Caco-2 (cell line): Measurements from ENCODE around the gene ZBED5. TPM values are rescaled to one million over a fixed set of nuclear protein-coding genes. Genes with fewer than 3 reads are reported as not detected.

ENCODE experiments used
- BruUV-seq: library from RNA; stranded (reverse); fragments of 400-500 nt; replicated peaks from 2 replicates; lab custom pipeline; 2021; lab: Mats Ljungman, UMichigan
- CTCF ChIA-PET: fragments of 300-600 bp; sonication (Branson Sonifier 250); formaldehyde crosslinking; loops from one replicate; lab custom pipeline; 2022; ENCODE audit warnings: antibody characterized with exemption; lab: Charles Lee
- POLR2A ChIA-PET: fragments of 300-600 bp; sonication (Branson Sonifier 250); formaldehyde crosslinking; loops from one replicate; lab custom pipeline; 2022; ENCODE audit warnings: antibody characterized with exemption; lab: Charles Lee
- DNase-seq, 2 experiments: peaks; one replicate each; pipeline versions ENCODE4 v3.0.0 to v3.0.0-alpha.2; 2020 to 2022
- H3K27me3 ChIP-seq: replicated peaks from 2 replicates; pipeline ENCODE4 v1.6.0; 2011; ENCODE audit warnings: low read length; ENCODE audit not compliant: control insufficient read depth, insufficient read depth
- H3K36me3 ChIP-seq: 2 replicates; pipeline ENCODE4 v1.5.1; 2011; ENCODE audit warnings: low read length; ENCODE audit not compliant: control insufficient read depth, insufficient read depth
- H3K4me1 ChIP-seq: fragments of 250-450 bp; sonication (Bioruptor Pico); 2 replicates; pipeline ENCODE4 v1.5.1; 2020; ENCODE audit warnings: mild to moderate bottlenecking
- H3K4me3 ChIP-seq: 2 replicates; pipeline ENCODE4 v1.5.1; 2011; ENCODE audit warnings: low read depth, mild to moderate bottlenecking, control low read depth, low read length
- H3K9me3 ChIP-seq: fragments of 250-450 bp; sonication (Bioruptor Pico); 2 replicates; pipeline ENCODE4 v1.5.1; 2020; ENCODE audit warnings: mild to moderate bottlenecking, moderate library complexity
- H3K27ac Mint-ChIP-seq: one replicate; pipeline ENCODE4 v1.8.0; 2022; ENCODE audit warnings: mixed read lengths; ENCODE audit not compliant: unreplicated experiment
- H3K27me3 Mint-ChIP-seq: one replicate; pipeline ENCODE4 v1.8.0; 2022; ENCODE audit warnings: mixed read lengths; ENCODE audit not compliant: insufficient read depth, unreplicated experiment
- H3K36me3 Mint-ChIP-seq: one replicate; pipeline ENCODE4 v1.8.0; 2022; ENCODE audit warnings: mild to moderate bottlenecking, mixed read lengths; ENCODE audit not compliant: insufficient read depth, unreplicated experiment
- H3K4me1 Mint-ChIP-seq: one replicate; pipeline ENCODE4 v1.8.0; 2022; ENCODE audit warnings: low read depth, mixed read lengths; ENCODE audit not compliant: unreplicated experiment
- H3K4me3 Mint-ChIP-seq: one replicate; pipeline ENCODE4 v1.8.0; 2022; ENCODE audit warnings: mild to moderate bottlenecking, moderate library complexity, mixed read lengths; ENCODE audit not compliant: unreplicated experiment
- H3K9me3 Mint-ChIP-seq: one replicate; pipeline ENCODE4 v1.8.0; 2022; ENCODE audit warnings: mixed read lengths; ENCODE audit not compliant: unreplicated experiment
- intact Hi-C: fragments of 100-400 bp; cut with micrococcal nuclease; formaldehyde crosslinking; loops from one replicate; pipeline ENCODE4 v1.10.0; 2022; ENCODE audit not compliant: unreplicated experiment
- total RNA-seq: library from RNA; stranded (reverse); gene quantifications from 2 replicates; pipeline ENCODE4 v1.2.3, GENCODE V29; 2022
- TF ChIP-seq, protein P1 (sequence below), 2 experiments: fragments of 200-600 bp in 1 of 2; IDR thresholded peaks; 1 replicate in 1 of 2; 2 replicates in 1 of 2; pipeline versions ENCODE4 v1.5.1 to v1.8.0; 2011 to 2022; ENCODE audit warnings: antibody characterized with exemption in 1 of 2, control low read depth in 1 of 2, inconsistent platforms in 1 of 2, low read depth in 1 of 2, low read length in 1 of 2, mild to moderate bottlenecking in 1 of 2, moderate library complexity in 1 of 2; ENCODE audit not compliant: insufficient read depth in 1 of 2, severe bottlenecking in 1 of 2, unreplicated experiment in 1 of 2

ZBED5 gene
- total RNA-seq, 1 experiment from 2014 or later, result 53.2 TPM

DNA sequence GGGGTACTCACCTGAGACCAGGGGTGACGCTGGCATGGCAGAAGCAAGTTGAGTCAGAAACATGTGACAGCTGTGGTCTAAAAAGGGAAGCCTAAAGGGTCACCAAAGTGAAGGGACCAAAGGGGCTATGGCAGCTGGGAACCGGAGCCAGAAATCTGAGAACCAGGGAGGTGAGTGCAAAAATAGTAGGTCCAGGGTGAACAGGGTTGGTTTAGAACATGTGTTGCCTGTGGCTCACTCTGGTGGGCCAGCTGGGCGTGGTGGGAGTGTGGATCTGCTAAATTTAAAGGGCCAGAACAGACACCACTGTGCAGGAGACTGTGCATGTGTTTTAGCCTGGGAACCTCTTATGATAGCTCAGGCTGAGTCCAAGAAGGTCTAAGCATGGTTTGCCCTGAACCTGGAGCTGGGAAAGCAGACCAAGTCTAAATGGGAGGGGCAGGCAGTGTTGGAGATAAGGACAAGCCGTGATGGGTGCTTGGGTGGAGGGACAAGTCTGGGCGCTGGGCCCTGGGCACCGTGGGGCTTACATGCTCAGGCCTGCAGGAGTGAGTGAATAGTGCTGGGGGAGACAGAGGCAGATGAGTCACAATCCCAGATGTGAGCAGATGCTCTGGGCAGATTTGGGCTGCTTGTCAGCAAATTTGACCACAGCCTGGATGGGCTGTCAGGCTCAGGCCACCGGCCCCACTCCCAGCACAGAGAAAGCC lies 41.4 kb upstream of the ZBED5 start:
- DNase-seq, result peak in 1 of 2 experiments; percentile 74
- BruUV-seq, result TSS peak; percentile 93
- Histone ChIP-seq H3K9me3 (no peaks in the 10 kb centered on the region), H3K4me1 (peaks cover 39% of the 10 kb centered on the region), H3K4me3 (no peak overlapping the region), H3K36me3 (no peaks in the 10 kb centered on the region), H3K27me3 (no peaks in the 10 kb centered on the region)
- Mint-ChIP-seq H3K4me3 (peak overlapping the region; percentile 55), H3K9me3 (no peaks in the 10 kb centered on the region), H3K27me3 (no peaks in the 10 kb centered on the region), H3K36me3 (peaks cover 5% of the 10 kb centered on the region), H3K4me1 (peaks cover 58% of the 10 kb centered on the region), H3K27ac (peak overlapping the region; percentile 86)
- TF ChIP-seq, protein P1, sequence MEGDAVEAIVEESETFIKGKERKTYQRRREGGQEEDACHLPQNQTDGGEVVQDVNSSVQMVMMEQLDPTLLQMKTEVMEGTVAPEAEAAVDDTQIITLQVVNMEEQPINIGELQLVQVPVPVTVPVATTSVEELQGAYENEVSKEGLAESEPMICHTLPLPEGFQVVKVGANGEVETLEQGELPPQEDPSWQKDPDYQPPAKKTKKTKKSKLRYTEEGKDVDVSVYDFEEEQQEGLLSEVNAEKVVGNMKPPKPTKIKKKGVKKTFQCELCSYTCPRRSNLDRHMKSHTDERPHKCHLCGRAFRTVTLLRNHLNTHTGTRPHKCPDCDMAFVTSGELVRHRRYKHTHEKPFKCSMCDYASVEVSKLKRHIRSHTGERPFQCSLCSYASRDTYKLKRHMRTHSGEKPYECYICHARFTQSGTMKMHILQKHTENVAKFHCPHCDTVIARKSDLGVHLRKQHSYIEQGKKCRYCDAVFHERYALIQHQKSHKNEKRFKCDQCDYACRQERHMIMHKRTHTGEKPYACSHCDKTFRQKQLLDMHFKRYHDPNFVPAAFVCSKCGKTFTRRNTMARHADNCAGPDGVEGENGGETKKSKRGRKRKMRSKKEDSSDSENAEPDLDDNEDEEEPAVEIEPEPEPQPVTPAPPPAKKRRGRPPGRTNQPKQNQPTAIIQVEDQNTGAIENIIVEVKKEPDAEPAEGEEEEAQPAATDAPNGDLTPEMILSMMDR (IDR thresholded peaks at IDR 0.05; ENCODE audit: insufficient read depth in 1 of 2, low read depth in 1 of 2, low read length in 1 of 2, severe bottlenecking in 1 of 2, unreplicated experiment in 1 of 2), result no peak
- intact Hi-C loops, result loop anchor here (2.0 kb wide), 1 partner anchor 90 kb away; the partner anchor contains the start of gene EIF4G2
- ChIA-PET CTCF (interaction anchor here (1.0 to 2.5 kb wide), 5 partner anchors 12 to 90 kb away, joined by 3 to 9 read pairs (median 5); partner anchors contain the start of genes EIF4G2 and ZBED5), POLR2A (interaction anchor here (1.0 to 3.3 kb wide), 4 partner anchors 26 to 1168 kb away, joined by 5 to 46 read pairs (median 16); partner anchors contain the start of genes EIF4G2 and ZBED5)

DNA sequence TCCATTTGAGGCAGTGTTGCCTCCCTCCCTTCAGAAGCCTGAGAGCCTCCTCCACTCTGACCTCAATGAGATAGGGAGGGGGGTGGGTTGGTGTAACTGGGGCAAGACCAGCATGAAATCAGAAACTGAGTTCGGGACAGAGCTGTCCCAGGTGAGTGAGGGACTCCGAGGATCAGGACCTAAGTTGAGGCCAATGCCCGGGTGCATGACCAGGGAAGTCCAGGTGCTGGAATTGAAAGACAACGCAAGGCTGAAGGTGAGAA lies 40.8 kb upstream of the ZBED5 start:
- Histone ChIP-seq H3K4me1 (peaks cover 45% of the 10 kb centered on the region), H3K36me3 (no peaks in the 10 kb centered on the region), H3K4me3 (no peak overlapping the region), H3K27me3 (no peaks in the 10 kb centered on the region), H3K9me3 (no peaks in the 10 kb centered on the region)
- Mint-ChIP-seq H3K36me3 (peaks cover 5% of the 10 kb centered on the region), H3K4me3 (peak overlapping the region; percentile 55), H3K9me3 (no peaks in the 10 kb centered on the region), H3K27me3 (no peaks in the 10 kb centered on the region), H3K27ac (peak overlapping the region; percentile 86), H3K4me1 (peaks cover 64% of the 10 kb centered on the region)
- no peak for DNase-seq
- no TSS peak for BruUV-seq
- ChIA-PET POLR2A (interaction anchor here (1.5 to 3.3 kb wide), 2 partner anchors 27 to 90 kb away, joined by 5 to 46 read pairs; partner anchors contain the start of gene EIF4G2), CTCF (interaction anchor here (1.1 to 2.5 kb wide), 3 partner anchors 20 to 41 kb away, joined by 3 to 9 read pairs (median 5); partner anchors contain the start of gene ZBED5)
- TF ChIP-seq, protein P1 (IDR thresholded peaks at IDR 0.05; ENCODE audit: insufficient read depth in 1 of 2, low read depth in 1 of 2, low read length in 1 of 2, severe bottlenecking in 1 of 2, unreplicated experiment in 1 of 2), result no peak
- intact Hi-C loops, result loop anchor here (2.0 kb wide), 1 partner anchor 90 kb away; the partner anchor contains the start of gene EIF4G2

DNA sequence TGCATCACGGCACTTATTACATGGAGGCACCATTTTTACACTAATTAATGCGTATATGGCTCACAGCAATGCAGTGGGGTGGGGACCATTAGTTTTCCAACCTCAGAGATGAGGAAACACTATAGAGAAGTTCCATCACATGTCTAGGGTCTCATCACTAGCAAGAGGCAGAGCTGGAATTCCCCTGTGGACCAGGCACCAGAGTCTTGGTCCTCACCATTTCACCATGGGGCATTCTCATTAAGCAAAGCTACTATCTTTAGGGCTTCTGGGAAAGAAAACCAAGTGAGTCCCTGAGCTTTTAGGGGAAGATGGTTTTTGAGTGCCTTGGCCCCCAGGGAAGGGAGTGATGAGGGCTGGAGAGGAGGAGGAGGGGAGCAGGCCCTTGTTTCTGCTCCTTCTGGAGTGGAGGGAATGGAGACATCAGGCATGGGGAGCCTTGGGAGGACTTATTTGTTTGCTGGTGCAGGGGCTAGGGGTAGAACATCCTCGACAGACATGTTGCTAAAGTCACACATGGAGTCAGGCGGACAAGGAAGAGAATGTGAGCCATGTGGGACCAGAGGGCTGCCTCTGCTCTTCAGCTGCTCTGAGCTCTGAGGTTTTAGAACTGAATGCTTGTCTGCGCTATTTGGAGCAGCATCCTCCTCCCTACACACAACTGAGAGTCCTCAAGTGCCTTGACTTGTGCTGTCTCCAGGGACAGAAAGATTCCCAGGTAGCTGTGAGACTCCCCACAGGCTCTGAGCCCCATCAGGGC lies 40.3 kb upstream of the ZBED5 start:
- Histone ChIP-seq H3K9me3 (no peaks in the 10 kb centered on the region), H3K36me3 (no peaks in the 10 kb centered on the region), H3K4me1 (peaks cover 50% of the 10 kb centered on the region), H3K4me3 (no peak overlapping the region), H3K27me3 (no peaks in the 10 kb centered on the region)
- TF ChIP-seq, protein P1 (IDR thresholded peaks at IDR 0.05; ENCODE audit: insufficient read depth in 1 of 2, low read depth in 1 of 2, low read length in 1 of 2, severe bottlenecking in 1 of 2, unreplicated experiment in 1 of 2), result no peak
- H3K27ac Mint-ChIP-seq, result peak overlapping the region; percentile 86
- no peaks in the 10 kb centered on the region for H3K9me3 Mint-ChIP-seq
- no peak overlapping the region for H3K4me3 Mint-ChIP-seq
- ChIA-PET CTCF (no interaction called here), POLR2A (interaction anchor here (0.9 to 1.5 kb wide), 2 partner anchors 27 to 89 kb away, joined by 3 to 5 read pairs; partner anchors contain the start of gene EIF4G2)
- H3K4me1 Mint-ChIP-seq, result peaks cover 69% of the 10 kb centered on the region
- no TSS peak for BruUV-seq
- H3K36me3 Mint-ChIP-seq, result peaks cover 5% of the 10 kb centered on the region
- intact Hi-C loops, result loop anchor here (2.0 kb wide), 1 partner anchor 89 kb away; the partner anchor contains the start of gene EIF4G2
- H3K27me3 Mint-ChIP-seq, result no peaks in the 10 kb centered on the region
- no peak for DNase-seq
